Fibroblast of villous mesenchyme (primary cell): ENCODE measurements around the gene AFDN. TPM values are rescaled to one million over a fixed set of nuclear protein-coding genes. Genes with fewer than 3 reads are reported as not detected.

Experiments
- DNase-seq: peaks from one replicate; pipeline ENCODE4 v3.0.0-alpha.2; 2010; ENCODE audit warnings: low read depth
- H3K4me3 ChIP-seq: 2 replicates; pipeline ENCODE4 v1.5.1; 2011; ENCODE audit warnings: low read depth, mild to moderate bottlenecking, low read length
- CTCF ChIP-seq: IDR thresholded peaks from 2 replicates; pipeline ENCODE4 v1.5.1; 2012; ENCODE audit warnings: low read depth, mild to moderate bottlenecking, low read length; ENCODE audit not compliant: insufficient read depth
- total RNA-seq: library from RNA; depleted of rRNA; stranded (reverse); fragments of >200 nt; gene quantifications from 2 replicates; pipeline ENCODE4 v1.2.3, GENCODE V29; 2012

Gene AFDN
- total RNA-seq, 1 donor = 37.1 TPM

GRCh38 chr6:168012431-168013249, 185.9 kb downstream of the AFDN start:
- no peak for TF ChIP-seq CTCF
- no peak for DNase-seq
- H3K4me3 ChIP-seq = no peak overlapping the region

GRCh38 chr6:168013250-168013915, 186.7 kb downstream of the AFDN start:
- no peak overlapping the region for H3K4me3 ChIP-seq
- no peak for DNase-seq
- TF ChIP-seq CTCF = no peak

- no peak for TF ChIP-seq CTCF
- H3K4me3 ChIP-seq = no peak overlapping the region
- DNase-seq = no peak
These were observed 187.7 kb downstream of the AFDN start for GRCh38 chr6:168014428-168014827.

GRCh38 chr6:168015009-168015408, 188.3 kb downstream of the AFDN start:
- DNase-seq = no peak
- no peak overlapping the region for H3K4me3 ChIP-seq
- TF ChIP-seq CTCF = no peak

GRCh38 chr6:168015482-168016175, 188.9 kb downstream of the AFDN start:
- H3K4me3 ChIP-seq = no peak overlapping the region
- DNase-seq = peak; percentile 45
- TF ChIP-seq CTCF = no peak

- TF ChIP-seq CTCF = no peak
- no peak for DNase-seq
- no peak overlapping the region for H3K4me3 ChIP-seq
These were observed 189.5 kb downstream of the AFDN start for GRCh38 chr6:168016176-168016620.
